GM06990 (cell line): ENCODE results near the gene COX17.
A peak's percentile ranks its signal among the peaks of the same experiment; 100 is the strongest.

ENCODE experiments used
- DNase-seq: peaks from one replicate; pipeline ENCODE4 v3.0.0-alpha.2; 2011; ENCODE audit not compliant: insufficient read length; ENCODE audit errors: extremely low read depth
- H3K27me3 ChIP-seq: replicated peaks from 2 replicates; pipeline ENCODE4 v1.6.0; 2011; ENCODE audit warnings: low read length; ENCODE audit not compliant: control insufficient read depth, insufficient read depth
- H3K36me3 ChIP-seq: 2 replicates; pipeline ENCODE4 v1.5.1; 2011; ENCODE audit warnings: low read length; ENCODE audit not compliant: control insufficient read depth, insufficient read depth
- H3K4me3 ChIP-seq: replicated peaks from 2 replicates; pipeline ENCODE4 v1.5.1; 2011; ENCODE audit warnings: low read depth, mild to moderate bottlenecking, control low read depth, low read length
- TF ChIP-seq, protein P1 (sequence below): IDR thresholded peaks from 2 replicates; pipeline ENCODE4 v1.5.1; 2011; ENCODE audit warnings: low read length, control low read depth, mild to moderate bottlenecking, inconsistent platforms; ENCODE audit not compliant: insufficient read depth, poor library complexity, severe bottlenecking

COX17 gene

DNA sequence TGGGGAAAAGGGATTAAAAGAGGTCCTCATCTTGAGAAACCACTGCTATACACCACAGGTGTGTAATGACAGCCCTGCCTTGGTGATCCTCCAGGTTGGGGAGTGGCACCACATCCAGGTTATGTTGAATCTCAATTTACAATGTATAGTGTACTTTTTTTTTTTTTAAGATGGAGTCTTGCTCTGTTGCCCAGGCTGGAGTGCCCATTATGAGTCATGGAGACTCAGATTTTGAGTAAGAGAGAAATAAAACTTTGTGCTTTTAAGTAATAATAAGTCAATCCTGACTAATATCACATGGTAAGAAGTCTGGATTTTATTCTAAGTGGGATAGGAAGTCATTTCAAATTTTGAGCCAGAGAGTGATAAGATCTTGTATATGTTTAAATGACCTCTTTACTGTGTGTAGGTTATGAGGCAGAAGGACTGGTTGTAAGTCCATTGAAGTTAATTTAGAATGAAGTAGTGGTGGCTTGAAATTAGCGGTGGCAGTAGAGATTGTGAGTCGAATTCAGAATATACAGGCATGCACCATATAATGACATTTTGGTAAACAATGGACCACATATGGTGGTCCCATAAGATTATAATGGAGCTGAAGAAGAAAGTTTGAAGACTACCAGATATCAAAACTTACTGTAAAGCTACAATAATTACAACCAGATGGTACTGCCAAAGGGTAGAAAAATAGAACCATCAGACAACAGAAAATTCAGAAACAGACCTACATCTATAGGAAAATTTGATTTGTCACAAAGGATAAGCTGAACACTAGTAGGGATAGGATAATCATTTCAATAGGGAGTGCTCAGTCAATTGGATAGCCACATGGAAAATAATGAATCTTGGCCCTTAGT is 37.5 kb downstream of the COX17 start:
- no peak overlapping the region for H3K4me3 ChIP-seq
- TF ChIP-seq, protein P1, sequence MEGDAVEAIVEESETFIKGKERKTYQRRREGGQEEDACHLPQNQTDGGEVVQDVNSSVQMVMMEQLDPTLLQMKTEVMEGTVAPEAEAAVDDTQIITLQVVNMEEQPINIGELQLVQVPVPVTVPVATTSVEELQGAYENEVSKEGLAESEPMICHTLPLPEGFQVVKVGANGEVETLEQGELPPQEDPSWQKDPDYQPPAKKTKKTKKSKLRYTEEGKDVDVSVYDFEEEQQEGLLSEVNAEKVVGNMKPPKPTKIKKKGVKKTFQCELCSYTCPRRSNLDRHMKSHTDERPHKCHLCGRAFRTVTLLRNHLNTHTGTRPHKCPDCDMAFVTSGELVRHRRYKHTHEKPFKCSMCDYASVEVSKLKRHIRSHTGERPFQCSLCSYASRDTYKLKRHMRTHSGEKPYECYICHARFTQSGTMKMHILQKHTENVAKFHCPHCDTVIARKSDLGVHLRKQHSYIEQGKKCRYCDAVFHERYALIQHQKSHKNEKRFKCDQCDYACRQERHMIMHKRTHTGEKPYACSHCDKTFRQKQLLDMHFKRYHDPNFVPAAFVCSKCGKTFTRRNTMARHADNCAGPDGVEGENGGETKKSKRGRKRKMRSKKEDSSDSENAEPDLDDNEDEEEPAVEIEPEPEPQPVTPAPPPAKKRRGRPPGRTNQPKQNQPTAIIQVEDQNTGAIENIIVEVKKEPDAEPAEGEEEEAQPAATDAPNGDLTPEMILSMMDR: no peak
- H3K36me3 ChIP-seq: peaks cover 3% of the 10 kb centered on the region
- DNase-seq: peak; percentile 59
- no peaks in the 10 kb centered on the region for H3K27me3 ChIP-seq

- H3K36me3 ChIP-seq: peaks cover 3% of the 10 kb centered on the region
- peak overlapping the region; percentile 24 for H3K4me3 ChIP-seq
- peak; percentile 76 for DNase-seq
- H3K27me3 ChIP-seq: no peaks in the 10 kb centered on the region
- TF ChIP-seq, protein P1: no peak
Observed at GRCh38 chr3:119637679-119638477, 39.3 kb downstream of the COX17 start.

DNA sequence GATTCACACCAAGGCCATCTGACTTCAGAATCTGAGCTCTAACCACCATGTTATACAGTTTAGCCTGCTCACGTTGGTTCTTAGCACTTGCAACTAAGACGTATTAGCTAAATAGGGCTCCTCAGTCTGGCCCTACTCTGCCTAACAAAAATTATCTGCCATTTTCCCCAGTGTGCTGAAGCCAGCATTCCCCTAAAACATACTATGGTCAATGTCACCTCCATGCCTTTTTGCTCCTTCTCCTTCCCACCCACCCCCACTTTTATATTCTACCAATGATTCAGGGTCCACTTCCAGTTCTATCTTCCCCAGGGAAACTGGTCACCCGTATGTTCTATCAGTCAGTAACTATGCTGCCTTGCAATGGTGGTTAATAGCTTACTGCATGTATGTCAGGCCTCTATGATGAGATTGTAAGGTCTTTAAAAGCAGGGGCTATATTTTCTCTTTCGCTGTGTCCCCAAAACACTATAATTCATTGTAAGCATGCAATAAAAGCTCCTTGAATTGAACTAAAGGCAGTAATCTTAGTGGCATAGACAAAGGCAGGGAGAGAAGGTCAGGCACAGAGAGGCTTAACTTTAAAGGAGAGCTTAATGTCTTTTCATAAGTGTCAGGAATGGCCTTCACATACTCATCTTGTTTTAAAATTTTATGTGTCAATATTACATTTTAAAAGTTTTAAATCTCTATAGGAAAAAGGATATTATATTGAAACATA is 40.2 kb downstream of the COX17 start:
- Histone ChIP-seq H3K27me3 (no peaks in the 10 kb centered on the region), H3K36me3 (peaks cover 1% of the 10 kb centered on the region), H3K4me3 (no peak overlapping the region)
- no peak for DNase-seq
- TF ChIP-seq, protein P1: no peak

DNA sequence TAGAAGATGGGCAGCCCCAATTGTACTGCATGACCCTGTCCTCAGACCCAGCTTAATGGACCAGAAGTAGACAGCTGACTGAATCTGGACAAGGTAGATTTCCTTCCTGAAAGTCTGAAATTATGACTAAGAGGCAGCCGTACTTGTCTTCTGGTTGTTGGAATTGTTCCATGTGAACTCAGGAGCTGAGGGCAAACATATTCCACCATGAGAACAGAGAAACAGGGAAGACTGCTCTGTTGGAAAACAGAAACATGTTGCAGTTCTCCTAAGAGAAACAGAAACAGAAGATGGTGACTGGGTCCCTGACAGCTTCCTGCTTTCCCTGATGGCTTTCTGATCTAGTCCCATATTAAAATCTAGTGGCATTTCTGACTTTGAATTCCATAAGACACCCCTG is 41.0 kb downstream of the COX17 start:
- DNase-seq: no peak
- Histone ChIP-seq H3K27me3 (no peaks in the 10 kb centered on the region), H3K36me3 (no peaks in the 10 kb centered on the region), H3K4me3 (no peak overlapping the region)
- TF ChIP-seq, protein P1: no peak

- TF ChIP-seq, protein P1: no peak
- no peak for DNase-seq
- Histone ChIP-seq H3K4me3 (no peak overlapping the region), H3K27me3 (no peaks in the 10 kb centered on the region), H3K36me3 (no peaks in the 10 kb centered on the region)
Observed at GRCh38 chr3:119635719-119636118, 41.5 kb downstream of the COX17 start.
